Panc1 (cell line): ENCODE results near the gene NUP210. TPM values are rescaled to one million over a fixed set of nuclear protein-coding genes. Genes with fewer than 3 reads are reported as not detected.

Experiments used
- ATAC-seq: fragments of 200-7000 bp; cut with Tn5 transposase; 2 replicates; pipeline ENCODE4 v1.9.1; 2020; ENCODE audit warnings: mild to moderate bottlenecking, moderate library complexity
- BruUV-seq: library from RNA; stranded (reverse); fragments of 400-500 nt; replicated peaks from 2 replicates; lab custom pipeline; 2021; lab: Mats Ljungman, UMichigan
- CTCF ChIA-PET: fragments of 300-600 bp; sonication (Branson Sonifier 250); formaldehyde crosslinking; loops from one replicate; lab custom pipeline; 2022; ENCODE audit warnings: antibody characterized with exemption; lab: Charles Lee
- POLR2A ChIA-PET: fragments of 300-600 bp; sonication (Branson Sonifier 250); formaldehyde crosslinking; loops from one replicate; lab custom pipeline; 2022; ENCODE audit warnings: antibody characterized with exemption; lab: Charles Lee
- DNase-seq: peaks from one replicate; pipeline ENCODE4 v3.0.0-alpha.2; 2010; ENCODE audit warnings: low read depth, low spot score
- H3K27ac ChIP-seq: 2 replicates; pipeline ENCODE4 v1.5.1; 2011; ENCODE audit warnings: mild to moderate bottlenecking, low read length, inconsistent platforms
- H3K27me3 ChIP-seq: fragments of 200-500 bp; sonication (Bioruptor generic); 2 replicates; pipeline ENCODE4 v1.6.0; 2014; ENCODE audit warnings: low read length, inconsistent platforms; ENCODE audit not compliant: control insufficient read depth, insufficient read depth
- H3K36me3 ChIP-seq: fragments of 200-500 bp; sonication (Bioruptor generic); 2 replicates; pipeline ENCODE4 v1.5.1; 2014; ENCODE audit warnings: inconsistent platforms, mild to moderate bottlenecking, low read length, moderate library complexity; ENCODE audit not compliant: control insufficient read depth, insufficient read depth
- H3K4me1 ChIP-seq: 2 replicates; pipeline ENCODE4 v1.5.1; 2011; ENCODE audit warnings: inconsistent platforms, mild to moderate bottlenecking, low read length, moderate library complexity; ENCODE audit not compliant: control insufficient read depth, insufficient read depth
- H3K4me3 ChIP-seq, 2 experiments: 2 replicates each; pipeline ENCODE4 v1.5.1; 2011 to 2012; ENCODE audit warnings: low read depth in 2 of 2, low read length in 2 of 2, mild to moderate bottlenecking in 2 of 2, inconsistent platforms in 1 of 2, moderate library complexity in 1 of 2
- H3K9me3 ChIP-seq: fragments of 200-500 bp; sonication (Bioruptor generic); 2 replicates; pipeline ENCODE4 v1.5.1; 2014; ENCODE audit warnings: low read depth, mild to moderate bottlenecking, inconsistent platforms, low read length, moderate library complexity; ENCODE audit not compliant: control insufficient read depth, insufficient read depth
- POLR2AphosphoS5 ChIP-seq: IDR thresholded peaks from 2 replicates; pipeline ENCODE4 v1.6.1; 2012; ENCODE audit warnings: mild to moderate bottlenecking, low read depth, low read length, moderate library complexity
- SIN3A ChIP-seq: IDR thresholded peaks from 2 replicates; pipeline ENCODE4 v1.6.1; 2012; ENCODE audit warnings: low read depth, mild to moderate bottlenecking, low read length, moderate library complexity, borderline replicate concordance; ENCODE audit not compliant: insufficient read depth
- TCF7L2 ChIP-seq: IDR thresholded peaks from 2 replicates; pipeline ENCODE4 v1.6.1; 2011; ENCODE audit warnings: mild to moderate bottlenecking, low read depth, low read length, inconsistent platforms
- in situ Hi-C: cut with HindIII; loops from 2 replicates; pipeline ENCODE4 v1.10.0; 2016; ENCODE audit warnings: low sequenced_read_pairs, low pct_unique_long_range_greater_than_20kb
- intact Hi-C: fragments of 100-400 bp; cut with micrococcal nuclease; formaldehyde crosslinking; loops from one replicate; pipeline ENCODE4 v1.10.0; 2022; ENCODE audit not compliant: unreplicated experiment
- total RNA-seq: library from RNA; stranded (reverse); gene quantifications from one replicate; pipeline ENCODE4 v1.2.1, GENCODE V29; 2021; ENCODE audit not compliant: unreplicated experiment
- TF ChIP-seq, protein P1 (sequence below), 2 experiments: IDR thresholded peaks; 2 replicates each; pipeline ENCODE4 v1.6.1; 2011 to 2012; ENCODE audit warnings: low read depth in 2 of 2, control low read depth in 1 of 2, low read length in 1 of 2, mild to moderate bottlenecking in 1 of 2, moderate library complexity in 1 of 2; ENCODE audit not compliant: insufficient read depth in 1 of 2
- TF ChIP-seq, protein P2 (sequence below): fragments of 450-650 bp; IDR thresholded peaks from 2 replicates; pipeline ENCODE4 v1.5.1; 2017; ENCODE audit warnings: mild to moderate bottlenecking

Gene NUP210
- total RNA-seq, 1 experiment from 2014 or later, result 36.8 TPM

DNA sequence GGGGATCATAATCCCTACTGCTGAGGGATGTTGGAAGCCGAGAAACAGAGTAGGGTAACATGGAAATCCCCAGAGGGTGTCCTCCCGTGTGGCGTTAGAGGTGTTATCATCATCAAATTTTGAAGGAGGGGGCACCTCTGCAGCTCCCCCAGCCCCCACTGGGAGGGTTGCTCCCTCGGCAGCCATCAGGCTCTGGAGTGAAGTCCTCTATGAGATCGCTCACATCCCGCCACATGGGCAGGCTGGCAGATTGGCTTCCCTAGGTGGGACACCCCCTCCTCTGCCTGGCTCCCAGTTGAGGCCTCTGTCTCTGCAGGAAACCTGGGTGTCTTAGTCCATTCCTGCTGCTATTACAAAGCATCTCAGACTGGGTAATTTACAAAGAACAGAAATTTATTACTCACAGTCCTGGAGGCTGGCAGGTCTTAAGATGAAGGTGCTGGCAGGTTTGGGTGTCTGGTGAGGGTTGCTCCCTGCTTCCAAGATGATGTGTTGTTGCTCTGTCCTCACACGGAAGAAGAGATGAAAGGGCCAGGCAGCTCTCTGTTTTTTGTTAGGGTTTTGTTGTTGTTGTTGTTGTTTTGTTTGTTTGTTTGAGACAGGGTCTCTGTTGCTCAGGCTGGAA lies 120.5 kb downstream of the NUP210 start:
- intact Hi-C loops, result loop anchor here (10.0 kb wide), 1 partner anchor 155 kb away; no protein-coding TSS in a partner anchor
- POLR2A ChIA-PET, result no interaction called here
- H3K27ac ChIP-seq, result no peak overlapping the region
- BruUV-seq, result no TSS peak
- no peaks in the 10 kb centered on the region for H3K9me3 ChIP-seq
- no peaks in the 10 kb centered on the region for H3K36me3 ChIP-seq
- no peaks in the 10 kb centered on the region for H3K27me3 ChIP-seq
- CTCF ChIA-PET, result no interaction called here
- no peak for TF ChIP-seq SIN3A
- TF ChIP-seq, protein P1, sequence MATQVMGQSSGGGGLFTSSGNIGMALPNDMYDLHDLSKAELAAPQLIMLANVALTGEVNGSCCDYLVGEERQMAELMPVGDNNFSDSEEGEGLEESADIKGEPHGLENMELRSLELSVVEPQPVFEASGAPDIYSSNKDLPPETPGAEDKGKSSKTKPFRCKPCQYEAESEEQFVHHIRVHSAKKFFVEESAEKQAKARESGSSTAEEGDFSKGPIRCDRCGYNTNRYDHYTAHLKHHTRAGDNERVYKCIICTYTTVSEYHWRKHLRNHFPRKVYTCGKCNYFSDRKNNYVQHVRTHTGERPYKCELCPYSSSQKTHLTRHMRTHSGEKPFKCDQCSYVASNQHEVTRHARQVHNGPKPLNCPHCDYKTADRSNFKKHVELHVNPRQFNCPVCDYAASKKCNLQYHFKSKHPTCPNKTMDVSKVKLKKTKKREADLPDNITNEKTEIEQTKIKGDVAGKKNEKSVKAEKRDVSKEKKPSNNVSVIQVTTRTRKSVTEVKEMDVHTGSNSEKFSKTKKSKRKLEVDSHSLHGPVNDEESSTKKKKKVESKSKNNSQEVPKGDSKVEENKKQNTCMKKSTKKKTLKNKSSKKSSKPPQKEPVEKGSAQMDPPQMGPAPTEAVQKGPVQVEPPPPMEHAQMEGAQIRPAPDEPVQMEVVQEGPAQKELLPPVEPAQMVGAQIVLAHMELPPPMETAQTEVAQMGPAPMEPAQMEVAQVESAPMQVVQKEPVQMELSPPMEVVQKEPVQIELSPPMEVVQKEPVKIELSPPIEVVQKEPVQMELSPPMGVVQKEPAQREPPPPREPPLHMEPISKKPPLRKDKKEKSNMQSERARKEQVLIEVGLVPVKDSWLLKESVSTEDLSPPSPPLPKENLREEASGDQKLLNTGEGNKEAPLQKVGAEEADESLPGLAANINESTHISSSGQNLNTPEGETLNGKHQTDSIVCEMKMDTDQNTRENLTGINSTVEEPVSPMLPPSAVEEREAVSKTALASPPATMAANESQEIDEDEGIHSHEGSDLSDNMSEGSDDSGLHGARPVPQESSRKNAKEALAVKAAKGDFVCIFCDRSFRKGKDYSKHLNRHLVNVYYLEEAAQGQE (IDR thresholded peaks at IDR 0.05; ENCODE audit: insufficient read depth in 1 of 2, low read depth in 2 of 2, low read length in 1 of 2), result no peak
- TF ChIP-seq TCF7L2, result no peak
- TF ChIP-seq, protein P2, sequence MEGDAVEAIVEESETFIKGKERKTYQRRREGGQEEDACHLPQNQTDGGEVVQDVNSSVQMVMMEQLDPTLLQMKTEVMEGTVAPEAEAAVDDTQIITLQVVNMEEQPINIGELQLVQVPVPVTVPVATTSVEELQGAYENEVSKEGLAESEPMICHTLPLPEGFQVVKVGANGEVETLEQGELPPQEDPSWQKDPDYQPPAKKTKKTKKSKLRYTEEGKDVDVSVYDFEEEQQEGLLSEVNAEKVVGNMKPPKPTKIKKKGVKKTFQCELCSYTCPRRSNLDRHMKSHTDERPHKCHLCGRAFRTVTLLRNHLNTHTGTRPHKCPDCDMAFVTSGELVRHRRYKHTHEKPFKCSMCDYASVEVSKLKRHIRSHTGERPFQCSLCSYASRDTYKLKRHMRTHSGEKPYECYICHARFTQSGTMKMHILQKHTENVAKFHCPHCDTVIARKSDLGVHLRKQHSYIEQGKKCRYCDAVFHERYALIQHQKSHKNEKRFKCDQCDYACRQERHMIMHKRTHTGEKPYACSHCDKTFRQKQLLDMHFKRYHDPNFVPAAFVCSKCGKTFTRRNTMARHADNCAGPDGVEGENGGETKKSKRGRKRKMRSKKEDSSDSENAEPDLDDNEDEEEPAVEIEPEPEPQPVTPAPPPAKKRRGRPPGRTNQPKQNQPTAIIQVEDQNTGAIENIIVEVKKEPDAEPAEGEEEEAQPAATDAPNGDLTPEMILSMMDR, result no peak
- in situ Hi-C loops, result no loop called here
- DNase-seq (no peak), ATAC-seq (no peak)
- H3K4me3 ChIP-seq, result no peak overlapping the region
- H3K4me1 ChIP-seq, result no peaks in the 10 kb centered on the region

DNA sequence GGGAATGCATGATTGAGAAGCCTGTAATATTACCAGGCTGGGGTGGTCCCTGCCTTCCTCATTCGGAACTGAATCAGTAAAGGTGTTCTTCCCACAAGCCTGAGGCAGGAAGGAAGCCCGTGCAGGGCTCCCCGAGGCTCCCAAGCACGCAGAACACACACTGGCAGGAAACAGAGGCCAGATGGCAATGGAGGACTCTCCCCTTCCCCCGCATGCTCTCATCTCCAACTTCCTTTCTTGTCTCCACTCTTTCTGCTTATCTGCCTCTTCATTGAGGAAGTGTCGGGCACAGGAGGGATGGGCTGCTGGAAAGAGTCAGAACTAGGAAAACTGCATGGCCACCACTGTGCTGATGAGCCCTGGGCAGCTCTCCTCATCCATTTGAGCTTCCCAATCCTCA lies 123.5 kb downstream of the NUP210 start:
- ChIA-PET CTCF (no interaction called here), POLR2A (no interaction called here)
- in situ Hi-C loops, result no loop called here
- BruUV-seq, result no TSS peak
- TF ChIP-seq TCF7L2 (no peak), POLR2AphosphoS5 (no peak), SIN3A (no peak)
- TF ChIP-seq, protein P2, result no peak
- TF ChIP-seq, protein P1 (IDR thresholded peaks at IDR 0.05; ENCODE audit: insufficient read depth in 1 of 2, low read depth in 2 of 2, low read length in 1 of 2), result no peak
- ATAC-seq (no peak), DNase-seq (no peak)
- Histone ChIP-seq H3K4me1 (no peaks in the 10 kb centered on the region), H3K27ac (no peak overlapping the region), H3K27me3 (no peaks in the 10 kb centered on the region), H3K36me3 (no peaks in the 10 kb centered on the region), H3K9me3 (no peaks in the 10 kb centered on the region), H3K4me3 (no peak overlapping the region)
- intact Hi-C loops, result loop anchor here (10.0 kb wide), 1 partner anchor 158 kb away; no protein-coding TSS in a partner anchor
